ENCODE measurements around the gene KL.

GRCh38 chr13:32987462-32987861 lies 28.8 kb upstream of the KL start:
- TF ChIP-seq CTCF (IDR thresholded peaks at IDR 0.05) = no peak
- no peak for TF ChIP-seq POLR2A (IDR thresholded peaks at IDR 0.05)

All from adrenal gland (tissue), 5 donors.